PC-9 (cell line): ENCODE data around the gene COX17.

Experiments
- CTCF ChIP-seq: fragments of 200-600 bp; sonication (generic); conservative IDR thresholded peaks from 2 replicates; pipeline ENCODE4 v1.6.1; 2017; ENCODE audit warnings: mixed run types, antibody characterized with exemption, mild to moderate bottlenecking, moderate library complexity
- EZH2 ChIP-seq: fragments of 200-600 bp; sonication (generic); IDR thresholded peaks from 2 replicates; pipeline ENCODE4 v1.8.0; 2017; ENCODE audit warnings: antibody characterized with exemption, low read depth

GRCh38 chr3:119662604-119663373, 14.4 kb downstream of the COX17 start:
- TF ChIP-seq EZH2 (no peak), CTCF (no peak)
